OCI-LY7 (cell line): Measurements from ENCODE around the gene GRM4.

Experiments used
- CTCF ChIP-seq: fragments of 200-600 bp; sonication (generic); conservative IDR thresholded peaks from 2 replicates; pipeline ENCODE4 v1.5.1; 2014; ENCODE audit warnings: mild to moderate bottlenecking, antibody characterized with exemption, low read length, moderate library complexity, mixed read lengths
- EZH2phosphoT487 ChIP-seq: fragments of 200-600 bp; sonication (generic); IDR thresholded peaks from 2 replicates; pipeline ENCODE4 v1.6.1; 2018; ENCODE audit warnings: low read depth, borderline replicate concordance, mild to moderate bottlenecking, mixed run types, antibody characterized with exemption, low read length, moderate library complexity, mixed read lengths

- TF ChIP-seq CTCF (no peak), EZH2phosphoT487 (no peak)
These were observed 116.2 kb downstream of the GRM4 start for GRCh38 chr6:34029489-34030280.
